Cardiac muscle cell (in vitro differentiated cells and primary cell): ENCODE measurements around the gene CASTOR2. TPM values are rescaled to one million over a fixed set of nuclear protein-coding genes. Genes with fewer than 3 reads are reported as not detected.
A peak's percentile ranks its signal among the peaks of the same experiment; 100 is the strongest.
"Not testable (repeated sequence)": the region's sequence is repeated elsewhere in the genome, so short reads cannot be mapped to it uniquely, and the experiment has no call there.

Source experiments
- DNase-seq, 2 donors: peaks; one replicate each; pipeline versions ENCODE4 v3.0.0 to v3.0.0-alpha.2; 2010 to 2017; ENCODE audit warnings: low read depth in 1 of 2, low spot score in 1 of 2
- H3K27ac ChIP-seq: fragments of 200-600 bp; sonication (generic); 2 replicates; pipeline ENCODE4 v1.5.1; 2016
- H3K27me3 ChIP-seq: fragments of 200-600 bp; sonication (generic); 2 replicates; pipeline ENCODE4 v1.6.0; 2016; ENCODE audit warnings: control low read depth
- H3K36me3 ChIP-seq: fragments of 200-600 bp; sonication (generic); 2 replicates; pipeline ENCODE4 v1.5.1; 2016; ENCODE audit warnings: control low read depth
- H3K4me1 ChIP-seq: fragments of 200-600 bp; sonication (generic); 2 replicates; pipeline ENCODE4 v1.8.1; 2017; ENCODE audit warnings: low read depth, mild to moderate bottlenecking, mixed run types
- H3K4me3 ChIP-seq: fragments of 200-600 bp; sonication (generic); 2 replicates; pipeline ENCODE4 v1.5.1; 2016; ENCODE audit warnings: mild to moderate bottlenecking
- H3K9me3 ChIP-seq: fragments of 200-600 bp; sonication (generic); 2 replicates; pipeline ENCODE4 v1.5.1; 2017; ENCODE audit warnings: low read depth, mild to moderate bottlenecking, control low read depth
- polyA plus RNA-seq: library from polyadenylated mRNA; unstranded; fragments of >200 nt; fragmentation: Nextera tagmentation; extraction: Ambion mirVana; gene quantifications from 2 replicates; pipeline ENCODE4 v1.2.1, GENCODE V29; 2016
- total RNA-seq: library from RNA; depleted of rRNA; stranded (reverse); fragments of >200 nt; gene quantifications from 2 replicates; pipeline ENCODE4 v1.2.3, GENCODE V29; 2016
- TF ChIP-seq, protein P1 (sequence below): IDR thresholded peaks from 2 replicates; pipeline ENCODE4 v1.5.1; 2012; ENCODE audit warnings: low read depth, mild to moderate bottlenecking, low read length

CASTOR2 gene
- total and polyA plus RNA-seq, 2 experiments from 2014 or later, result 16.3 to 31.8 TPM

DNA sequence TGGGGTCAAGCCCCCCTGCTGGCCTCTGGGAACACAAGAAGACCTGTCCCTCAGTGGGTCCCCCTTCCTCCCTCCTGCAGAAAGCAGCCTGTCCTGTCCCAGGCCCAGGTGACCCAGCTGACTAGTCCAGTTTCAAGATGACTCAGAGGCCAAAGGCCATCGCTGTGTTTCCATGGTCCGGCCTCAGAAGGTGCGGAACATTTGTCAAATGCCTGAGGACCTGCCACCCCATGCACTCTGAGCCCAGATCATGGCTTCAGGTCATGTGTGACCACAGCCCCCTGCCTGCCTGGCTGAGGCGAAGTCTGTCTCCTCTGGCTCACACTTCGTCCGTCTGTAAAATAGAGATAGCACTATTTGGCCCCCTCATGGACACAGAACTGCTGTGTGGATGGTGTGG is 2.4 kb downstream of the CASTOR2 start:
- DNase-seq, H3K4me1 ChIP-seq, H3K36me3 ChIP-seq, H3K27me3 ChIP-seq, H3K4me3 ChIP-seq, H3K27ac ChIP-seq, H3K9me3 ChIP-seq: not testable (repeated sequence)

DNA sequence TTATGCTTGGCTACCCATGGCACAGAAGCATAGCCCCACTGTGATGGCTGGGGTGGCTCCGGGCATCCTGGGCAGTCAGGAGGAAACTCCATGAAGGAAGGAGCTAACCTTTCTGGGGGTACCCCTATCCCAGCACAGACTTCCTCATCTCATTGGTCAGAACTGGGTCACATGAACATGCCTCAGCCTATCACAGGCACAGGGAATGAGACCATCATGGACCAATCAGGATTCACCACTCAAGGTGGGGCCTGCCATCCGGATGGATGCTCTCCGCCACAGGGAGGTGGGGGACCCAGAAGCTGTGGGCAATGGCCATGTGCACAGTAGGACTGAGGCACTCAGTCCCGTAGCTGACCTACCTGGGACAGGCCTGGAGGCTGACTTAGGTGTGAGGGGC is 6.9 kb downstream of the CASTOR2 start:
- not testable (repeated sequence) for H3K4me1 ChIP-seq, H3K27ac ChIP-seq, H3K9me3 ChIP-seq, H3K27me3 ChIP-seq, DNase-seq, H3K36me3 ChIP-seq, H3K4me3 ChIP-seq

DNA sequence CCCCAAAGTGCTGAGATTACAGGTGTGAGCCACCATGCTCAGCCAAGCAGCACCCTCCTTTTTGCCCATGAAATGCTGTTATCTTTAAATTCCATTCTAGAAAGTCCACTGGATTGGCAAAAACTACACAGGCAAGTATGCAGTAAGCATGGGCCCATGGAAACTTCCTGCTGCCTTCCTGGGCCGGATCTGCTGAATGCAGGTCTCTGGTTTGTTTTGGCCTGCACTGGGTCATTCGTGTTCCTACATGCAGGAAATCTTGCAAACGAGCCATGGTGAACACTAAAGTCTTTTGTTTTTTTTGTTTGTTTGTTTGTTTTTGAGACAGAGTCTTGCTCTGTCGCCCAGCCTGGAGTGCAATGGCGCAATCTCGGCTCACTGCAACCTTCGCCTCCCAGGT is 7.9 kb downstream of the CASTOR2 start:
- DNase-seq, H3K27me3 ChIP-seq, H3K9me3 ChIP-seq, H3K4me1 ChIP-seq, H3K4me3 ChIP-seq, H3K27ac ChIP-seq, H3K36me3 ChIP-seq: not testable (repeated sequence)

DNA sequence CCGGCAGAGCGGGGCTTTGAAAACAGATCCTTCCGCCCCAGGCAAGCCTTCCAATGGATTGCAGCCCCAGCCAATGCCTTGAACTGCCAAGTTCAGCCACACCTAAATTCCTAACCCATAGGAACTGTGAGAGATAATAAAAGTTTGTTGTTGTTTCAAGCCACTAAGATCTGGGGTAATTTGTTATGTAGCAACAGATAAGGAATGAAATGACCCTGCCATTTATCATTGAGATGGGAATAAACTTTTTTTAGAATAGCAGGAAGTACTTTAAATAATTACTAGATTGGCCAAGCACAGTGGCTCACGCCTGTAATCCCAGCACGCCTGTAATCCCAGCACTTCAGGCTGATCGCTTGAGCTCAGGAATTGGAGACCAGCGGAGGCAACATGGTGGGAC is 11.5 kb downstream of the CASTOR2 start:
- H3K27ac ChIP-seq, H3K4me1 ChIP-seq: not testable (repeated sequence)

DNA sequence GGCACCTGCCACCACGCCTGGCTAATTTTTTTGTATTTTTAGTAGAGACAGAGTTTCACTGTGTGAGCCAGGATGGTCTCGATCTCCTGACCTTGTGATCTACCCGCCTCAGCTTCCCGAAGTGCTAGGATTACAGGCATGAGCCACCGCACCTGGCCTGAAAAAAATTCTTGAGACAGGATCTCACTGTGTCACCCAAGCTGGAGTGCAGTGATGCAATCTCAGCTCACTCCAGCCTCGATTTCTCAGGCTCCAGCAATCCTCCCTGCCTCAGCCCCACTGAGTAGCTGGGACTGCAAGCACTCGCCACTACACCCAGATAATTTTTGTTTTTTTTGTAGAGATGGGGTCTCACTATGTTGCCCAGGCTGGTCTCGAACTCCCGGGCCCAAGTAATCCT is 13.0 kb downstream of the CASTOR2 start:
- H3K27ac ChIP-seq, DNase-seq, H3K9me3 ChIP-seq, H3K36me3 ChIP-seq, H3K27me3 ChIP-seq, H3K4me1 ChIP-seq, H3K4me3 ChIP-seq: not testable (repeated sequence)

More for the DNA sequence above, 11.5 kb downstream of the CASTOR2 start:
- not testable (repeated sequence) for H3K27me3 ChIP-seq, H3K4me3 ChIP-seq, DNase-seq, H3K9me3 ChIP-seq, H3K36me3 ChIP-seq

DNA sequence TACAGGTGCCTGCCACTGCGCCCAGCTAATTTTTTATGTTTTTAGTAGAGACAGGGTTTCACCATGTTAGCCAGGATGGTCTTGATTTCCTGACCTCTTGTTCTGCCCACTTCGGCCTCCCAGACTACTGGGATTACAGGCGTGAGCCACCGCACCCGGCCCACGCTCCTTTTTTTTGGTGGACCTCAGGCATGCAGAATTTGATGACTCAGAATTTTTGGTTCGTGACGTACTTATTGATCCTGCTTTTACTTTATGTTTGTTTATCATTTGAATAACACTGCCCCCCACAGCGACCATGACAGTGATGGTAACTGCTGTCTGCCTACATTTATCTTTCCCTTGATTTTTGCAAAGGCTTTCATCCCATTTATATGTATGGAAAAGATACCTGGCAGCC is 23.9 kb downstream of the CASTOR2 start:
- H3K4me3 ChIP-seq, H3K36me3 ChIP-seq, H3K9me3 ChIP-seq, H3K27me3 ChIP-seq, H3K27ac ChIP-seq, H3K4me1 ChIP-seq, DNase-seq: not testable (repeated sequence)

DNA sequence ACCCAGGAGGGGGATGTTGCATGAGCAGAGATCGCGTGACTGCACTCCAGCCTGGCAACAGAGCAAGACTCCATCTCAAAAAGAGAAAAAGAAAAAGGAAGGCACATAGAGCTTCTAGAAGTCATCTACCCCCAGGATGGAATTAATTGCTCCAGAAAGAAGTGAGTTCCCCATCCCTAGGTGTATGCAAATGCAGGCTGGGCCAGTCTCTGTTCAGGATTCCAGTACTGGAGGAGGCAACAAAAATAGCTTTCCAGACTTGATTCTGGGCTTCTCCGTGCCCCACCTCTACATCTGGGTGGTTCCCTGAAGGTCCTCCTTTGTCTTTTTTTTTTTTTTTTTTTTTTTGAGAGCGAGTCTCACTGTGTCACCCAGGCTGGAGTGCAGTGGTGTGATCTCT is 28.6 kb downstream of the CASTOR2 start:
- Histone ChIP-seq H3K4me1 (peaks cover 4% of the 10 kb centered on the region), H3K4me3 (no peak overlapping the region), H3K27me3 (no peaks in the 10 kb centered on the region), H3K27ac (peak overlapping the region; percentile 88), H3K36me3 (no peaks in the 10 kb centered on the region), H3K9me3 (no peaks in the 10 kb centered on the region)
- TF ChIP-seq, protein P1, sequence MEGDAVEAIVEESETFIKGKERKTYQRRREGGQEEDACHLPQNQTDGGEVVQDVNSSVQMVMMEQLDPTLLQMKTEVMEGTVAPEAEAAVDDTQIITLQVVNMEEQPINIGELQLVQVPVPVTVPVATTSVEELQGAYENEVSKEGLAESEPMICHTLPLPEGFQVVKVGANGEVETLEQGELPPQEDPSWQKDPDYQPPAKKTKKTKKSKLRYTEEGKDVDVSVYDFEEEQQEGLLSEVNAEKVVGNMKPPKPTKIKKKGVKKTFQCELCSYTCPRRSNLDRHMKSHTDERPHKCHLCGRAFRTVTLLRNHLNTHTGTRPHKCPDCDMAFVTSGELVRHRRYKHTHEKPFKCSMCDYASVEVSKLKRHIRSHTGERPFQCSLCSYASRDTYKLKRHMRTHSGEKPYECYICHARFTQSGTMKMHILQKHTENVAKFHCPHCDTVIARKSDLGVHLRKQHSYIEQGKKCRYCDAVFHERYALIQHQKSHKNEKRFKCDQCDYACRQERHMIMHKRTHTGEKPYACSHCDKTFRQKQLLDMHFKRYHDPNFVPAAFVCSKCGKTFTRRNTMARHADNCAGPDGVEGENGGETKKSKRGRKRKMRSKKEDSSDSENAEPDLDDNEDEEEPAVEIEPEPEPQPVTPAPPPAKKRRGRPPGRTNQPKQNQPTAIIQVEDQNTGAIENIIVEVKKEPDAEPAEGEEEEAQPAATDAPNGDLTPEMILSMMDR, result no peak
- DNase-seq, result no peak

DNA sequence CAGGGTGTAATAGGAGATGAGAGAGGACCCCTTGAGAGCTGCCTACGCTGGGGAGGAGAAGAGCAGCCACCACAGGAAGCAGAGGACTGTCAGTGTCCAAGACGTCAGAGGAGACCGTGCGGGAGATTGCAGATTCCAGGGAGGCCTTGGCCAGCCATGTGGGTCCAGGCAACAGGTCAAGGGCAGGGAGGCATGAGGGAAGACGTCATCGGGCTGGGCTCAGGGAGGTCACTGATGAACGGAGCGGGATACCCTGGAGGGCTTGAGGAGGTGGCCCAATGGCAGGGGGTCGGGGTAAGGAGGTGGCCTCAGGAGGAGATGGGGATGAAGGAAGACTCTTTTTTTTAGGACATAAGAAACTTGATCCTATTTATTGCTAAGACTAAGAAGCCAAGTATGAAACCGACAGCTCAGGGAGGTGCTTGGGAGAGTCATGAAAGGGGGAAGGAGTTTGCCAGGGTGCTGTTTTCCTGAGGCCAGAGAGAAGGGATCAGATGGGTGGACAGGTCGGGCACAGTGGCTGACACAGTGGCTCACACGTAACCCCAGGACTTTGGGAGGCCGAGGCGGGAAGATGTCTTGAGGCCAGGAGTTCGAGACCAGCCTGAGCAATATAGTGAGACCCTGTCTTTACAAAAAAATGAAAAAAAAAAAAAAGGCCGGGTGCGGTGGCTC is 30.5 kb downstream of the CASTOR2 start:
- not testable (repeated sequence) for H3K9me3 ChIP-seq, H3K4me1 ChIP-seq, H3K4me3 ChIP-seq, H3K36me3 ChIP-seq, DNase-seq, H3K27me3 ChIP-seq
- H3K27ac ChIP-seq, result peak overlapping the region; percentile 88

DNA sequence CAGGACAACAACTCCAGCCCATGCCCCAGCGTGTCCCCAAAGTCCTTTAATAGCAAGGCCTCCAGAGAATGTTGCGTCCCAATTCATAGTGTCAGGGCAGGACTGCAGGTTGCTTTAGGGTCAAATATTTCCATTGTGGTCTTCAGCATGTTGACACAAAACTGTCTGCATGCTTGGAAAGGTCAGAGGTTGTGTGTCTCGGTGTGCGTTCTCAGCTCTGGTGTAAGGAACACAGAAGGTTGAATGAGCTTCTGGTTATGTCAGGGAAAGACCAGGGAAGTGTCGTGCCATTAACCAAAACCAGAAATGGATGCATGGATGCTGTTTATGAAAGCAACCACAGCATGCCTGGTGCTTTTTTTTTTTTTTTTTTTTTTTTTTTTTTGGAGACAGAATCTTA is 31.9 kb downstream of the CASTOR2 start:
- not testable (repeated sequence) for H3K4me3 ChIP-seq, H3K4me1 ChIP-seq, H3K27me3 ChIP-seq, H3K9me3 ChIP-seq, H3K36me3 ChIP-seq
- DNase-seq, result peak in 1 of 2 donors; percentile 7
- peak overlapping the region; percentile 75 for H3K27ac ChIP-seq

DNA sequence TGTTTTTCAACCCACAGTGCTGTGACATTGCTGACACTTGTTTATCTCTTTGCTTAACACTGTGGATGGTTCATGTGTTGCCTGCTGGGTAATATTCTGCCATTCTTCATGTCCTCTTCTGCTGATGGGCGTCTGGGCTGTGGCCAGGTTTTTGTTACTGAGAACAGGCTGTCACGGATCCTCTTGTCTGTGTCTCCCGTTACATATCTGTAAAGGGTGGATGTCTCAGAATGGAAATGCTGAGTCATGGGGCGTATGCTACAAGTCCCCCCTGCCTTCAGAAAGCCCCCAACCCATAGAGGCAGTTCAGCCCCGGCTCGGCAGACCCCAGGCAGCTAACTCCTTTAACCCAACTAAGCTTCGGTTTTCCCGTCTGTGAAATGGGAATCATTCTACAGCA is 33.3 kb downstream of the CASTOR2 start:
- not testable (repeated sequence) for H3K36me3 ChIP-seq, H3K27ac ChIP-seq, H3K9me3 ChIP-seq, H3K27me3 ChIP-seq, H3K4me3 ChIP-seq, H3K4me1 ChIP-seq
- peak in 1 of 2 donors; percentile 23 for DNase-seq

DNA sequence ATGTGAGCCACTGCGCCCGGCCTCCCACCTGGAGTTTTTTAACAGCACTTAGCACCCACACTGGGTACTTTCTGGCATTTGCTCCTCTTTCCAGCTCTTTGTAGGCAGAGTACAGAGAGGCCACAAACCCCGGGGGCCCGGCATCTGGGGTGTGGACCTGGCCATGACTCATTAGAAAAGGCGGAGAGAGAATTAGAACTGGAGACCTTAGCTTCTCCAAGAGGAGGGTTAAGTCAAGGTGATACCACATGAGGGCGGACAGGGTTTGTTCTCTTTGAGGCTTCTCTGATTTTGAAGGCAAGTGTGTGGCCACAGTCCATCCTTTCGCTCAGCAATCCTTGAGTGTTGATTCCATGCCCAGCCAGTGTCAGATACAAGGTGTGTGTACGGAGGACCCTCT is 36.9 kb downstream of the CASTOR2 start:
- not testable (repeated sequence) for H3K4me3 ChIP-seq, H3K9me3 ChIP-seq, DNase-seq, H3K36me3 ChIP-seq, H3K4me1 ChIP-seq, H3K27ac ChIP-seq, H3K27me3 ChIP-seq
